Sciatic nerve (tissue), 2 donors: Measurements from ENCODE around the gene IRF6. TPM values are rescaled to one million over a fixed set of nuclear protein-coding genes. Genes with fewer than 3 reads are reported as not detected.

Experiments
- ATAC-seq: fragments of 200-7000 bp; cut with Tn5 transposase; one replicate; pipeline ENCODE4 v1.9.1; 2020; ENCODE audit warnings: mild to moderate bottlenecking, moderate library complexity
- DNase-seq: peaks from one replicate; pipeline ENCODE4 v3.0.0-alpha.2; 2020; ENCODE audit warnings: low spot score
- intact Hi-C: fragments of 100-400 bp; cut with DNase I; formaldehyde crosslinking; loops from one replicate; pipeline ENCODE4 v1.14.2; 2022
- total RNA-seq: library from RNA; stranded (reverse); fragmentation: NEBNext Ultra II Directional; extraction: Animal tissue kit (Norgen Biotek cat#: 25700); gene quantifications from one replicate; pipeline ENCODE4 v1.2.1, GENCODE V29; 2021
- donor health status: DM: no; HTN: no; CAD: no.
- donor health status: DM: no; HTN: no; CAD: no.

IRF6 gene
- total RNA-seq, 1 donor from 2014 or later, result 1.8 TPM

- DNase-seq (no peak), ATAC-seq (peak; percentile 7)
- intact Hi-C loops, result no loop called here
Measured at GRCh38 chr1:209769971-209770370, 36.0 kb downstream of the IRF6 start.

- ATAC-seq (peak; percentile 91), DNase-seq (peak; percentile 78)
- intact Hi-C loops, result no loop called here
Measured at GRCh38 chr1:209769171-209769904, 36.6 kb downstream of the IRF6 start.

DNA sequence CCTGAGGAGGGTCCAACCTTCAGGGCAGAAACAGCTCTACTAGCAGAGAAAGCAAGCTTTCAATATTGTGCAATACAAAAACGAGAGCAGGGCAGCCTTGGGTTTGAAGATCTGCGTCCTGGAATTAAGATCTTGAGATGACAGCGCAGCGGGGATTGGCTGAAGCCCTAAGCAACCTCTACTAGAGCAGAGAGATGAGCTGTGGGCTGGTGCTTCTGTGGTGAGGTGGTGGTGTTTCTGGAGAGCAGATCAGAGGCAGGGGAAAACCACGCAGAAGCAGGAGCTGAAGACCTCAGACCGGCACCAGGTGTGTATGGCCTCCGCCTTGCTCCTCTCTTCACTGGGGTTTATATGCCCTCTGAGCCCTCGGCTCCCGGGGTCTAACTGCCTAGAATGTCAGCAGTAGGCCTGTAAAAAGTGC, 37.6 kb downstream of the IRF6 start:
- intact Hi-C loops, result no loop called here
- DNase-seq (no peak), ATAC-seq (peak; percentile 18)

DNA sequence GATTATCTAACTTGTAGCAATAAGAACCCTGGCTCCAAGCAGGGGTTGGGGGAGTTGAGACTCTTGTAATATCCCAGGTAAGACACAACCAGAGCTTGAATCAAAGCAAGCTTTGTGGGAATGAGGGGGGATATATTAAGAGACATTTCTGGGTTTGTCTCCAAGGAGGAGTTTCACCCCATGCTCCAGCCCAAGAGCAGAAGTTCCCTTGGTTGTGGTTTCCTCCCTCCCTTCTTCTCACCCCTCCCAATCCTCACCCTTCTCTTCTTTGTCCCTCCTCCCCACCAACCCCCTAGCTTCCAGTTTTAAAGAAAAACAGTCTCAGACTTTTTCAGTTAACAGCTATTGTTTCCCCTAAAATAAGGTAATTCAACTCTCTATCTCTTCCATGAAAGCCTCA, 38.2 kb downstream of the IRF6 start:
- intact Hi-C loops, result no loop called here
- no peak for ATAC-seq
- no peak for DNase-seq

DNA sequence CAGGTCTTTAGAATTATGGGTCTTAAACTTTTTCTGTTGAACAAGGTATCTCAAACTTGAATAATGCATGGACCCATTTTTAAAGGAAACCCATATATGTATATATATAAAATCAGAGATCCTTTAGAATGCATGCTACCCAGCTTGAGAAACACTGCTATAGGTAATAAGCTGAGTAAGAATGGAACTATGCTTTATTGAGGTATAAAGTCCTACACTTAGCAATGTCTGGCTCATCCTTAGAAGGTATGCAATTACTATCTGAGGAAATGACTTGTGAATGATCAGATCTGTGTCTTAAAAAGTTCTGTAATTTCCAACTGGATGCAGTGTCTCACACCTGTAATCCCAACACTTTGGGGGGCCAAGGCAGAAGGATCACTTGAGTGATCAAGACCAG, 38.8 kb downstream of the IRF6 start:
- DNase-seq, result no peak
- intact Hi-C loops, result no loop called here
- ATAC-seq, result no peak

DNA sequence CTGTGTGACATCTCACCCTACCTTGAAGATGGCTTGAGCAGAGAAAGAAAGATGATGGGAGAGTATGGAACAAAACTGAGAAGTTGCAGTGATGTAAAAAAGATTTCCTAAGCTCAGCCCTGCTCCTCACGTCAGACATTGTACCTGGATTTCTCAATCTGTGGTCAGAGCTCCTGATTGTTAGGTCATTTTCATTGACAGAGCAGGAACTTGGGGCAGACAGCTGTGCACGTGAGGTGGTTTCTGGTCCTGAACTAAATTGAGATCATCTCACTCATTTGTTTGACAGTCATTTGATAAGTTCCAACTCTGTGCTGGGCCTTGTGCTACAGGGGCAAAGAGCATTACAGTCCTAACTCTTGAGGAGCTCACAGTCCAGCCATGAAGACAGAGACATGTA, 39.9 kb downstream of the IRF6 start:
- ATAC-seq, result no peak

DNA sequence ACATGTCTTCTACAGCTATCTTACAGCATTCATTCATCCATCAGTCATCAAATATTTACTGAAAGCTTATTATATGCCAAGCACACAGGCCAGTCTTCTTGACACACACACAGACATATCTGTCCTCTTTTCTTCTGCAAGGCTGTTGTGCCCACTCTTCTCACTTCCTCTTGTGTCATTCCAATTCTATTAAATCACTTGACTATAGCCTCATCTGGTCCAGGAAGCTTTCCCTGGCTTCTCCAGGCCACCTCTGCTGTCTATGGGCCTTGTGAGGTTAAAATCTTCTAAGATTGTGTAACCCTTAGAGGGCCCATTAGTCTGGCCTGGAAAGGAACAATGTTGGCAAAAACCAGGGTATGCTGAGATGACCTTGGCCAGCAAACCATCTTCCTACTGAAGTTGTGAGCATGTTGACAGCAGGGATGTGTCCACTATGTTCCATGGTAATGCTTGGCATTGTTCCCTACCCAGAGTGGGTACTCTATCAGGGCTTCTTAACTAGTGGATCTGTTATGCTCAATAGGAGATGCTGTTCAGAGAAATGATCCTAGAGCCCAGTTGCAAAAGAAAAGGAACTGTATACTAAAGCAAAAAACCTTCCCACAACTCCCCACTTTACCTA, 44.8 kb downstream of the IRF6 start:
- intact Hi-C loops, result no loop called here
- DNase-seq (no peak), ATAC-seq (no peak)

More for the DNA sequence above, 39.9 kb downstream of the IRF6 start:
- DNase-seq, result no peak
- intact Hi-C loops, result no loop called here

- ATAC-seq, result no peak
- intact Hi-C loops, result no loop called here
- DNase-seq, result no peak
Measured at GRCh38 chr1:209759829-209760359, 46.0 kb downstream of the IRF6 start.

GRCh38 chr1:209758400-209758799, 47.5 kb downstream of the IRF6 start:
- no peak for DNase-seq
- intact Hi-C loops, result no loop called here
- no peak for ATAC-seq

- DNase-seq, result no peak
- peak; percentile 57 for ATAC-seq
- intact Hi-C loops, result no loop called here
Measured at GRCh38 chr1:209756615-209757445, 49.1 kb downstream of the IRF6 start.

DNA sequence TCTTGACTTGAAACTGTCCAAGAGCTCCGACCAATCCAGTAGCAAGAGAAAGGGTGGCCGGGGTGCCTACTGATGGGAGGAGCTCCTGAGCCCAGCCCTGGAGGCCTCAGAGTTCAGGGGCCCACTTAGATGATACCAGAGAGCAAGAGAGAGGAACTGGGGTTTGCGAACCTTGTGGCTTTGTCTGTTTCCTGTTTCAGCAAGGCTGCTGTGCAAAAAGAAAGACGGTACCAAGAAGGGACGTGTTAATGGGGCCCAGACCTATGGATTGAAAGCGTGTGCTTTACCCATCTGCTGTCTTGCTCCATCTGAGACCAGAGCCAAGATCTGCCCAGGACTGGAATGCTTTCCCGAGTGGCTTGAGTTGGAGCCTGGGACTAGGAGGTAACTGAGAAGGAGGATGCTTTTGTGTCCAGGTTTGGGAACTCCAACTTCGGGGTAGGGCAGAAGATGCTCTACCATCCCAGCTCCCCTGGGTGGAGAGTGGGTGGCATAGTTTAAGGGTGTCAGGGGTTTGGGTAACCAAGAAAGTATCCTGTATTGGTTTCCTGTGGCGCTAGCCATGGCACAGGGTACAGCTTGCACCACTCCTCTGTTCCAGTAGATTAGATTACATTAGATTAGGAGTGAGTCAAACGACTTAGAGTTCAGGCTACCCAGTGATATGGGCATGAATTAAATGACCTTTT, 49.9 kb downstream of the IRF6 start, which contains the start of gene TRAF3IP3:
TRAF3IP3 (plus strand) TSS at position 128 of the 689 bp plus-strand sequence. CDS start 3,987 bp downstream, outside the sequence.
- peak; percentile 79 for ATAC-seq

DNA sequence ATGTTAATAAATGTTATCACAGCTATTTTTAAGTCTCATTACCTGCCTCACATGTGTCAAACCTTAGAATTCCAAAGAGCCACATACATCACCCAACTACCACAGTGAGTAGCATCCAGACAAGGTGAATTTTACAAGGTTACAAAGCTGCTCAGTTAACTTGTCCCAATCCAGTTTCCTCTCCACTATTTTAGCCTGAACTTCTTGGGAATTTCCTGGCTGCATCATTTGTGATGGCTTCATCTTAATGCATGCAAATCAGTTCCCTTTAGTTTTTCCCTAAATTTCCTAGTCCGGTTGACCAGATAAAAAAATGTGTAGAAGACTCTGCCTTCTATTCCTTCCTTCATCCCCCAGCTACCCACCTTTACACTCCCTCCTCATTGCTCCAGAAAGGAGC, 50.7 kb downstream of the IRF6 start:
- ATAC-seq (no peak), DNase-seq (no peak)
- intact Hi-C loops, result no loop called here

More for the DNA sequence above, 49.9 kb downstream of the IRF6 start, which contains the start of gene TRAF3IP3:
- intact Hi-C loops, result no loop called here
- DNase-seq, result no peak

GRCh38 chr1:209752890-209753289, 53.1 kb downstream of the IRF6 start:
- intact Hi-C loops, result no loop called here
- ATAC-seq (no peak), DNase-seq (no peak)

DNA sequence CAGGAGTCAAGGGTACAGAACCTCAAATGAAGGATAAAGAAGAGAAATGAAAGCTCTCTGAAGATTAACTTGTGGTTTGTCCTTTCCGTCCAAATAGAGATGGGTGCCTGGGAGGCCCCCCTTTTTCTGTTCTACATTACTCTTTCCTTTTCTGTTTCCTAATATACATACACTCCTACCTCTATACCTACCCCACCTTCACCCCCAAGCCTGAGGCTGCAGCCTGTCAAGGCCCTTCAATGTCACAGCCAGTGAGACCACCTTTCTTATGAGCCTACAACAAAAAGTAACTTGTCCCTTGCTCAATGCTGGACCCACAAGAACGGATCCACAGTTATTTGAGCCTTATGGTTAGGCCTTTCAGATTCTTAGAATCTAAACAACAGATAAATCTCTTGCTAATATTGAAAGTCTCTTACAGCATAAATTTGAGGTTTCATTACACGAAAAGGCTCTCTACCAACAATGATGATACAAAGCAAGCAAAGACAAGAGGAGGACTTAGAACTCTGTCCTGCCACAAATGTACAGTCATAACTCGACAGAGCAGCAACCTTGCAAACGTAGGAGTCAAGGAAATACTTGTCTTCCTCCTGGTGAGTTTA, 54.2 kb downstream of the IRF6 start:
- DNase-seq (no peak), ATAC-seq (no peak)
- intact Hi-C loops, result no loop called here

DNA sequence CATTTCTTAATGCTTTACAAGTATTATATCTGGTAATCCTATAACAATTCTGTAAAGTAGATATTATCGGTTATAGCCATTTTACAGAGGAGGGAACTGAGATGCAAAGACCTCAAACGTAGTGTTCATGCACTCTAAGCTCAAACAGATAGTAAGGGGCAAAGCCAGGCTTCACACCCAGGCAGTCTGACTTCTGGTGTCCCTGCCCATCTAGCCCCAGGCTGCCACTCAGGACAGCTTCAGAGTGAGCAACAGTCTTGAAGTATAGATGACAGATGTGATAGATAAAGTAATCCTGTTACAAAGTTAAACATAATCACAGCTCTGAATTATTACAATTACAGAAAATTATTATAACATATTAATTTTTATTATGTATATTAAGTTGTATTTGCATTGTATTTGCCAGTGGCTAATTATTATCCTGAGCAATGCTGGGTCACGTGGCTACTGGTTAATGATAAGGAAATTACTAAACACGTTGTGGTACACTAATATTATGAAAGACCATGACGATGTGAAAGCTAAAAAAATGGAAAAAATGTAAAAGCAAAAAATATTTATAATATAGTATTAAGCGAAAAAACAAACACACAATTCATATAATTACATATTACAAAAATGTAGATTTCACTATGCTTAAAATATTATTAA, 56.1 kb downstream of the IRF6 start:
- DNase-seq (no peak), ATAC-seq (no peak)
- intact Hi-C loops, result no loop called here

- no peak for ATAC-seq
- intact Hi-C loops, result no loop called here
Measured at GRCh38 chr1:209749205-209749604, 56.7 kb downstream of the IRF6 start.

GRCh38 chr1:209748620-209749019, 57.3 kb downstream of the IRF6 start:
- intact Hi-C loops, result no loop called here
- DNase-seq (no peak), ATAC-seq (no peak)

More at GRCh38 chr1:209749205-209749604, 56.7 kb downstream of the IRF6 start:
- no peak for DNase-seq
